Left forelimb (tissue), 1 donor: ENCODE measurements around the gene TAF11L4.
"Not testable (repeated sequence)": the region's sequence is repeated elsewhere in the genome, so short reads cannot be mapped to it uniquely, and the experiment has no call there.

Experiments
- DNase-seq: peaks from one replicate; pipeline ENCODE4 v3.0.0-alpha.2; 2018; ENCODE audit warnings: low spot score

TAF11L4 gene

DNA sequence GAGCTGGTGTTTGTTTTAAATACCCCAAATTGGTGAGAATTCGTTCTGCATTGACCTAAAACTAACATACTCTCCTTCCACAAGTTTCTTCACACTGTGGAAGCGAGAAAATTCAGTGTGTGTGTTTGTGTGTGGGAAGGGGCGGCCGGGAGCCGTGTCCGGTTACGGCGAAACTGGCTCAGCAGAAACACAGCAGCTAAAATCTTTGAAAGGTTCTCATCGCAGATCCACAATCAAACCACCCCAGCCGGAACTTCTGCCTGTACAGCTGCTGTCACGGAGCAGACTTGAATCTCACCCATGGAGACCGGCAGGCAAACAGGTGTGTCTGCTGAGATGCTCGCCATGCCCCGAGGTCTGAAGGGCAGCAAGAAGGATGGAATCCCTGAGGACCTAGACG, at the start of gene TAF11L4:
Gene TAF11L4 (plus strand): TSS at position 301 of the 400 bp plus-strand sequence.
- not testable (repeated sequence) for DNase-seq

DNA sequence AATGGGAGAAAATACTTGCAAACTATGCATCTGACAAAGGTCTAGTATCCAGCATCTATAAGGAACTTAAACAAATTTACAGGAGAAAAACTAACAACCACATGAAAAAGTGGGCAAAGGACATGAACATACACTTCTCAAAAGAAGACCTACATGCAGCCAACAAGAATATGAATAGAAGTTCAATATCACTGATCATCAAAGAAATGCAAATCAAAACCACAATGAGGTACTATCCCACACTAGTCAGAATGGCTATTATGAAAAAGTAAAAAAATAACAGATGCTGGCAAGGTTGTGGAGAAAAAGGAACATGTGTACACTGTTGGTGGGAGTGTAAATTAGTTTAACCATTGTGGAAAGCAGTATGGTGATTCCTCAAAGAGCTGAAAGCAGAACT, 46.5 kb upstream of the TAF11L4 start:
- DNase-seq = not testable (repeated sequence)

DNA sequence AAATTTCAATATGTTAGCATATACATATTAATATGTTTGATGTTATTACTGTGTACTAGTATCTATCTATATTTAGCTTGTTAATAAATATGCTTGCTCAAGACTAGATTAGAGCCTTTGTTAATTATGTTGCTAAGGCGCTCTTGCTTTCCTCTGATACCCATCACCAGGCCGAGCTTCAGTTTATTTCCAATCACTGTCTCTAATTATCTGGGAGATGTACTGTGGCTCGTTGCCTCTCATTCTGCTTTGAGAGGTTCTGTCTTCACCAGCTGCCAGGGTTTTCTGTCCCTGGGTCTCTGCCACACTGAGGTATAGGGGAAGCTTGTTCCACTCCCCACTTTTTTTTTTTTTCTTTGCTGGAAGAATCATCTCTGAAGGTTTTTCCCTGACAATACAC, 44.6 kb upstream of the TAF11L4 start:
- DNase-seq = no peak

DNA sequence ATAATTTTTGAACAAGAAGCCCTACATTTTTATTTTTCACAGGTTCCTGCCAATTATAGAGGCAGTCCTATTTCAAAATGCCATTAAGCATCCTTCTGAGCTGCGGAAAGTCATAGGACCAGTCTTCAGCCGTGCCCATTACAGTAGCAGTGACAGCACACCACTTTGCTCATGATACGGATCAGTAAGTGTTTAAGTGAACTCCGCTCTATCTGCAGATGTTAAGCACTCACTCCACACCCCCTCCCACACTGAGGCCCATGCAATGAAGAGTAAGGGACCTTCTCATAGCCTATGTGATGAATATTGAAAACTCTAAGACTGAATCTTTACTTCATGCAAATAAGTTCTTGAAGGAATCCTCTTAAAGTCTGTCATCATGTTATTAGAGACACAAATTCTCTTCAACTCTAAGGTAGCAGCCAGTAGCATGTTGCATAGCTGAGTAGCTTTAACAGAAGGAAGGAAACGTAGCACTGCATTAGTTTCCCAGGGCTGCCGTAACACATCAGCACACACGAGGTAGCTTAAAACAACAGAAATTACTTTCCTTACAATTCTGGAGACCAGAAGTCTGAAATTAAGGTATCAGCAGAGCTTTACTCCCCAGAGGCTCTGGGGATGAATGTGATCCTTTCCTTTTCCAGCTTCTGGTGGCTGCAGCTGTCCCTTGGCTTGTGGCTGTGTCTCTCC, 43.9 kb upstream of the TAF11L4 start:
- DNase-seq = no peak

DNA sequence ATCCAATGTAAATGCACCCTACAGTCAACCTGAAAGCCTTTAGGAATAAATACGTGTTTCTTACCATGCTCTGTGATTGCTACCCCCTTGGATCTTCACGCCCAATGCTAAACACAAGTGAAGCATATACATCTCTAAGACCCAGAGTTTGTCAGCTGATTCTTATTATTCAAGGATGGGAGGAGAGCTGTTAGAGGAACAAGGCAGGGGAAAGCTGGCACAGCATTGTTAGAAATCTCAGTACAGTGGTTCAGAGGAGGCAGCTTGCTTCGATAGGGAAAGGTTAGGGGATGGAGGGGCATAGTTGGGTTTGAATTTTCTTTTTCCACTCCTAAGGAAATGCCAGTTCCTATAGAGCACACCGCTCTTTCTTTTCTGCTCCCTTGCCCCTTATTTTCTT, 40.2 kb upstream of the TAF11L4 start:
- no peak for DNase-seq

DNA sequence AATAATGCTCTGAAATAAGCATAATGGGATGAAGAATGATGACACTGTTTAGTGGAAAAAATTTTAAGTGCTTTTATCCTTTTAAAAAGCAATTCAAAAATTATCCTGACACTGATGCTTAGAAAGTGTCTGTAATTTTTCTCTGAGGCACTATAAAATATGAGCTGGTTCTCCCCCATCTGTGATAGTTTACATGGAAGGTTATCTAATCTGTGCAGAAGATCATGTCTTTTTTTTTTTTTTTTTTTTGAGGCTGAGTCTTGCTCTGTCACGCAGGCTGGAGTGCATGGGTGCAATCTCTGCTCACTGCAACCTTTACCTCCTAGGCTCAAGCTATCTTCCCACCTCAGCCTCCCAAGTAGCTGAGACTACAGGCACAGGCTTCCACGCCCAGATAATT, 38.8 kb upstream of the TAF11L4 start:
- DNase-seq = no peak

DNA sequence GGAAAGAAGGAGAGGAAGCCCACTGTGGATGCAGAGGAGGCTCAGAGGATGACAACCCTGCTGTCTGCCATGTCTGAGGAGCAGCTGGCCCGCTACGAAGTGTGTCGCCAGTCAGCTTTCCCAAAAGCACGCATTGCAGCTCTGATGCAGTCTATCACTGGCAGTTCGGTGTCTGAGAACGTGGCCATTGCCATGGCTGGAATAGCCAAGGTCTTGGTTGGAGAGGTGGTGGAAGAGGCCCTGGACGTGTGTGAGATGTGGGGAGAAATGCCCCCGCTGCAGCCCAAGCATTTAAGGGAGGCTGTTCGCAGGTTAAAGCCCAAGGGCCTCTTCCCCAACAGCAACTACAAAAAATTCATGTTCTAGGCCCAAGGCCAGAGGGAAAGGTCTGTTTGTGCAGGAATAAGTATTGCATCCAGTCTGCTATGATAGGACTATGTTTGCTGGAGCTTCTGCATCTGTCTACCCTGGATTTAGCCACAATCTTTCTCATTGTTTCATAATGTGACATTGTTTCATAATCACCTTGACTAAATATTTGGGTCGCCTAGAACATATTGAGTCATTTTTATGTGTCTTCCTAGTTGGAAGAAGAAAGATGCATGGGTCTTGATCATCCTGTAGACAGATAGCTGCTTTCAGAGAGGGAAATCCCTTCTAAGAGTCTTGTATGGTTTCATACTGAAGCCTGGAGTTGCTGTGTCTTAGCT, 35.0 kb upstream of the TAF11L4 start:
- DNase-seq = not testable (repeated sequence)

DNA sequence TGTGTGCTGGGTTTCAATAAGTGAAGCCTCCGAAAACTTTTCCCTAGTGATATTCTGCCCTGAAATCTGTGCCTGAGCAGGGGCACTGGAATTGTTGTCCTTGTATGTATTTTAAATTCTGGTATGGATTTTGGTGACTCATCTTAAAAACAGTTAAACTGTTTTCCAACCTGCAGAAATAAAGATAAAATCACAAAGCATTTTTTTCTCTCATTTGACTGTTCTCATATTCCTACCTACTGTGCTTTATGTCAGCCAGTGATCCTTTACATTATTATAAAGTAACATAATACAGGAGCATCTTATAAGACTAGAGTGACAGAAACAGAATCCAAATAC, 34.5 kb upstream of the TAF11L4 start:
- no peak for DNase-seq

DNA sequence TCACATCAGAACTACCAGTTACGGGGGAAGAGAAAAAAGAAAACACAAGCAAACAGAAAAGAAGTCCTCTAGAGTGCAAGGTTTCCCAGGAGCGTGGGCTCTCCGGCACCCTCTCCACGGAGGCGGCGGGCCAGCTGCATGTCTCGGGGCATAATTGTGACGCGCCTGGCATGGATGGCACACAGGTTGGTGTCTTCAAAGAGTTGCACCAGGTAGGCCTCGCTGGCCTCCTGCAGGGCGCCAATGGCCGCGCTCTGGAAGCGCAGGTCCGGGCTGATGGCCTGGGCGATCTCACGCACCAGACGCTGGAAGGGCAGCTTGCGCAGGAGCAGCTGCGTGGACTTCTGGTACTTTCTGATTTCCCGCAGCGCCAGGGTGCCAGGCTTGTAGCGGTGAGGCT, 30.3 kb upstream of the TAF11L4 start:
- not testable (repeated sequence) for DNase-seq

DNA sequence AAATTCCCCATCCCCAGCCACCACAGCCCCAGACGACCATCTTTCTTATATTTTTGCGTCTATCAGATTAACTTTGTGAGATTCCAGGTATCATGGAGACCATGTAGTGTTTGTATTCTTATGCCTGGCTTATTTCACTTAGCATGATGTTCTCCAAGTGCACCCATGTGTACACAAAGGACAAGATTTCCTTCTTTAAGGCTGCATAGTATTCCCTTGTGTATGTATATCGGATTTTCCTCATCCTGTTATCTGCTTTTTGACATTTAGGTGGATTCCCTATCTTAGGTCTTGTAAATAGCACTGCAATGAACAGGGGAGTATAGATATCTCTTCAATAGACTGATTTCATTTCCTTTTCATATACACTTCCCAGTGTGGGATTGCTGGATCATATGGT, 28.8 kb upstream of the TAF11L4 start:
- DNase-seq = no peak

DNA sequence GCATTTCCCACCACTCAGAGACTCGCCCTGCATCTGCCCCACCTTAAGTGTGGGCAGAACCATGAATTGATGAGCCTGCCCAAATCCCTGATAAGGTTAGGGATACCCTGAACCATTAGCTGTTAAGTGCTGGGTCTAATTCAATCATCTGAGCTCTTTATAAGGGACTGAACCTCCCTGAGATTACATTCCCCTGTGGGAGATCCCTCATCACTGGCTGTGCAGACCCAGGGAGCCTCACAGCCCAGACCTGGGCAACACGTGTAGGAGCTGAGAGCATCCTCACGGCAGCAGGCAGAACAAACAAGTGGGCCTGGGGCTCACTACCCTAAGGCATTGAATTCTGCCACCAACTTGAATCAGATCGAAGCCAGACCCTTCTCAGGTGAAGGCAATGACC, 24.2 kb upstream of the TAF11L4 start:
- no peak for DNase-seq

DNA sequence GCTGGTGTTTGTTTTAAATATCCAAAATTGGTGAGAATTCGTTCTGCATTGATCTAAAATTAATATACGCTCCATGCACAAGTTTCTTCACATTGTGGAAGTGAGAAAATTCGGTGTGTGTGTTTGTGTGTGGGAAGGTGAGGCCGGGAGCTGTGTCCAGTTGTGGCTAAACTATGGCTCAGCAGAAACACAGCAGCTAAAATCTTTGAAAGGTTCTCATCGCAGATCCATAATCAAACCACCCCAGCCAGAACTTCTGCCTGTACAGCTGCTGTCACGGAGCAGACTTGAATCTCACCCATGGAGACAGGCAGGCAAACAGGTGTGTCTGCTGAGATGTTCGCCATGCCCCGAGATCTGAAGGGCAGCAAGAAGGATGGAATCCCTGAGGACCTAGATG, 23.7 kb upstream of the TAF11L4 start, which contains the start of gene TAF11L2:
Gene TAF11L2 (plus strand): TSS at position 301 of the 400 bp plus-strand sequence.
- not testable (repeated sequence) for DNase-seq

DNA sequence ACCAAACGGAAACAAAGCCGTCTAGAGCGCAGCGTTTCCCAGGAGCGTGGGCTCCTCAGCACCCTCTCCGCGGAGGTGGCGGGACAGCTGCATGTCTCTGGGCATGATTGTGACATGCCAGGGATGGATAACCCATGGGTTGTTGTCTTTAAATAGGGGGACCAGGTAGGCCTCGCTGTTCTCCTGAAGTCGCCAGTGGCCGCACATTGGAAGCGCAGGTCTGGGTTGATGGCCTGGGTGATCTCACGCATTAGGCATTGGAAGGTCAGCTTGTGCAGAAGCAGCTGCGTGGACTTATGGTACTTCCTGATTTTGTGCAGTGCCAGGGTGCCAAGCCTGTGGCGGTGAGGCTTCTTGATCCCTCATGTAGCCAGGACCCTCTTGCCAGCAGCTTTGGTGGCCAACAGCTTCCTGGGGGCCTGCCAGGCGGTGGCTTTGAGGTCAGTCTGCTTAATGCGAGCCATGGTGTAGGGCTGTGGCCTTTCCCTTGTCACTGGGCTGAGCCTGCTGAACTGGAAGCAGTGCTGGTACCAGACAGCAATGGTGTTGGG, 9.8 kb upstream of the TAF11L4 start:
- DNase-seq = no peak

DNA sequence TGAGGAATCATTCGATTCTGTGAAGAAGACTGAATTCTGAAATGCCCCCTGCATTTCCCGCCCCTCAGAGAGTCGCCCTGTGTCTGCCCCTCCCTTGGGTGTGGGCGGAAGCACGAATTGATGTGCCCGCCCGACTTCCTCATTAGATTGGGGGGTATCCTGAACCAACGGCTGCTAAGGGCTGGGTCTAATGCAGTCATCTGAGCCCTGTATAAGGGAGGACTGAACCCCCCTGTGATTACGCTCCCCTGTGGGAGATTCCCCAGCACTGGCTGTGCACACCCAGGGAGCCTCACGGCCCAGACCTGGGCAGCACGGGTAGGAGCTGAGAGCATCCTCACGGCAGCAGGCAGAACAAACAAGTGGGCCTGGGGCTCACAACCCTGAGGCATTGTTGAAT, 4.1 kb upstream of the TAF11L4 start:
- not testable (repeated sequence) for DNase-seq

DNA sequence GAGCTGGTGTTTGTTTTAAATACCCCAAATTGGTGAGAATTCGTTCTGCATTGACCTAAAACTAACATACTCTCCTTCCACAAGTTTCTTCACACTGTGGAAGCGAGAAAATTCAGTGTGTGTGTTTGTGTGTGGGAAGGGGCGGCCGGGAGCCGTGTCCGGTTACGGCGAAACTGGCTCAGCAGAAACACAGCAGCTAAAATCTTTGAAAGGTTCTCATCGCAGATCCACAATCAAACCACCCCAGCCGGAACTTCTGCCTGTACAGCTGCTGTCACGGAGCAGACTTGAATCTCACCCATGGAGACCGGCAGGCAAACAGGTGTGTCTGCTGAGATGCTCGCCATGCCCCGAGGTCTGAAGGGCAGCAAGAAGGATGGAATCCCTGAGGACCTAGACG, 3.5 kb upstream of the TAF11L4 start, which contains the start of gene TAF11L3:
Gene TAF11L3 (plus strand): TSS at position 301 of the 400 bp plus-strand sequence.
- not testable (repeated sequence) for DNase-seq

DNA sequence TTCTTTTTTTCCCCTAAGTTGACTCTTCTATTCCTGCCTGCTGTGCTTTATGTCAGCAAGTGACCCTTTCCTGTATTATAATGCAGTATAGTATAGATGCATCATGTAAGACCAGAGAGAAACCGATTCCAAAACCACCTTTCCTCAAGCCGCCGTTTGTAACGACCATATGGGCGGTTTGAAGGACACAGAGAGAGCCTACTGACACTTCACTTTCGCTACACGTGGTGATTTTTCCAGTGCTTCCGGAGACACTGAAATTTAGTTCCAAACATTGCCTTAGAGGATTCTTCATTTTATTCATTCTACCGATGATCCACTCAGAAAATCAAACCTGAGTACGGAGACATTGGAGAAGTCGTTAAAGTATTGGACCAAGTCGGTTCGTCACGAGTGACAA, 2.1 kb upstream of the TAF11L4 start:
- not testable (repeated sequence) for DNase-seq

DNA sequence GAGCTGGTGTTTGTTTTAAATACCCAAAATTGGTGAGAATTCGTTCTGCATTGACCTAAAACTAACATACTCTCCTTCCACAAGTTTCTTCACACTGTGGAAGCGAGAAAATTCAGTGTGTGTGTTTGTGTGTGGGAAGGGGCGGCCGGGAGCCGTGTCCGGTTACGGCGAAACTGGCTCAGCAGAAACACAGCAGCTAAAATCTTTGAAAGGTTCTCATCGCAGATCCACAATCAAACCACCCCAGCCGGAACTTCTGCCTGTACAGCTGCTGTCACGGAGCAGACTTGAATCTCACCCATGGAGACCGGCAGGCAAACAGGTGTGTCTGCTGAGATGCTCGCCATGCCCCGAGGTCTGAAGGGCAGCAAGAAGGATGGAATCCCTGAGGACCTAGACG, 3.3 kb downstream of the TAF11L4 start, which contains the start of gene TAF11L5:
Gene TAF11L5 (plus strand): TSS at position 301 of the 400 bp plus-strand sequence.
- DNase-seq = not testable (repeated sequence)

DNA sequence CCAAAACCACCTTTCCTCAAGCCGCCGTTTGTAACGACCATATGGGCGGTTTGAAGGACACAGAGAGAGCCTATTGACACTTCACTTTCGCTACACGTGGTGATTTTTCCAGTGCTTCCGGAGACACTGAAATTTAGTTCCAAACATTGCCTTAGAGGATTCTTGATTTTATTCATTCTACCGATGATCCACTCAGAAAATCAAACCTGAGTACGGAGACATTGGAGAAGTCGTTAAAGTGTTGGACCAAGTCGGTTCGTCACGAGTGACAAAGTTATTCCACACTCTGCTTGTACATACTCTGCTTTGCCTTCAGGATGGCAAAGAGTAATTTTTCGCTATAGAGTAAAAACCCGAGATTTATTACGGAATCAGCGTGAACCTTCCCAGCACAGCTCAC, 4.9 kb downstream of the TAF11L4 start:
- not testable (repeated sequence) for DNase-seq

DNA sequence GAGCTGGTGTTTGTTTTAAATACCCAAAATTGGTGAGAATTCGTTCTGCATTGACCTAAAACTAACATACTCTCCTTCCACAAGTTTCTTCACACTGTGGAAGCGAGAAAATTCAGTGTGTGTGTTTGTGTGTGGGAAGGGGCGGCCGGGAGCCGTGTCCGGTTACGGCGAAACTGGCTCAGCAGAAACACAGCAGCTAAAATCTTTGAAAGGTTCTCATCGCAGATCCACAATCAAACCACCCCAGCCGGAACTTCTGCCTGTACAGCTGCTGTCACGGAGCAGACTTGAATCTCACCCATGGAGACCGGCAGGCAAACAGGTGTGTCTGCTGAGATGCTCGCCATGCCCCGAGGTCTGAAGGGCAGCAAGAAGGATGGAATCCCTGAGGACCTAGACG, 6.8 kb downstream of the TAF11L4 start, which contains the start of gene TAF11L6:
Gene TAF11L6 (plus strand): TSS at position 301 of the 400 bp plus-strand sequence.
- DNase-seq = not testable (repeated sequence)
